Cardiac muscle cell (in vitro differentiated cells and primary cell): ENCODE measurements around the gene NCDN. TPM values are rescaled to one million over a fixed set of nuclear protein-coding genes. Genes with fewer than 3 reads are reported as not detected.

Experiments used
- DNase-seq, 2 donors: peaks; one replicate each; pipeline versions ENCODE4 v3.0.0 to v3.0.0-alpha.2; 2010 to 2017; ENCODE audit warnings: low read depth in 1 of 2, low spot score in 1 of 2
- H3K27ac ChIP-seq: fragments of 200-600 bp; sonication (generic); 2 replicates; pipeline ENCODE4 v1.5.1; 2016
- H3K27me3 ChIP-seq: fragments of 200-600 bp; sonication (generic); 2 replicates; pipeline ENCODE4 v1.6.0; 2016; ENCODE audit warnings: control low read depth
- H3K36me3 ChIP-seq: fragments of 200-600 bp; sonication (generic); 2 replicates; pipeline ENCODE4 v1.5.1; 2016; ENCODE audit warnings: control low read depth
- H3K4me1 ChIP-seq: fragments of 200-600 bp; sonication (generic); 2 replicates; pipeline ENCODE4 v1.8.1; 2017; ENCODE audit warnings: low read depth, mild to moderate bottlenecking, mixed run types
- H3K4me3 ChIP-seq: fragments of 200-600 bp; sonication (generic); 2 replicates; pipeline ENCODE4 v1.5.1; 2016; ENCODE audit warnings: mild to moderate bottlenecking
- H3K9me3 ChIP-seq: fragments of 200-600 bp; sonication (generic); 2 replicates; pipeline ENCODE4 v1.5.1; 2017; ENCODE audit warnings: low read depth, mild to moderate bottlenecking, control low read depth
- polyA plus RNA-seq: library from polyadenylated mRNA; unstranded; fragments of >200 nt; fragmentation: Nextera tagmentation; extraction: Ambion mirVana; gene quantifications from 2 replicates; pipeline ENCODE4 v1.2.1, GENCODE V29; 2016
- total RNA-seq: library from RNA; depleted of rRNA; stranded (reverse); fragments of >200 nt; gene quantifications from 2 replicates; pipeline ENCODE4 v1.2.3, GENCODE V29; 2016
- TF ChIP-seq, protein P1 (sequence below): IDR thresholded peaks from 2 replicates; pipeline ENCODE4 v1.5.1; 2012; ENCODE audit warnings: low read depth, mild to moderate bottlenecking, low read length

Gene NCDN
- total and polyA plus RNA-seq, 2 experiments from 2014 or later, result 43.9 to 46.2 TPM

DNA sequence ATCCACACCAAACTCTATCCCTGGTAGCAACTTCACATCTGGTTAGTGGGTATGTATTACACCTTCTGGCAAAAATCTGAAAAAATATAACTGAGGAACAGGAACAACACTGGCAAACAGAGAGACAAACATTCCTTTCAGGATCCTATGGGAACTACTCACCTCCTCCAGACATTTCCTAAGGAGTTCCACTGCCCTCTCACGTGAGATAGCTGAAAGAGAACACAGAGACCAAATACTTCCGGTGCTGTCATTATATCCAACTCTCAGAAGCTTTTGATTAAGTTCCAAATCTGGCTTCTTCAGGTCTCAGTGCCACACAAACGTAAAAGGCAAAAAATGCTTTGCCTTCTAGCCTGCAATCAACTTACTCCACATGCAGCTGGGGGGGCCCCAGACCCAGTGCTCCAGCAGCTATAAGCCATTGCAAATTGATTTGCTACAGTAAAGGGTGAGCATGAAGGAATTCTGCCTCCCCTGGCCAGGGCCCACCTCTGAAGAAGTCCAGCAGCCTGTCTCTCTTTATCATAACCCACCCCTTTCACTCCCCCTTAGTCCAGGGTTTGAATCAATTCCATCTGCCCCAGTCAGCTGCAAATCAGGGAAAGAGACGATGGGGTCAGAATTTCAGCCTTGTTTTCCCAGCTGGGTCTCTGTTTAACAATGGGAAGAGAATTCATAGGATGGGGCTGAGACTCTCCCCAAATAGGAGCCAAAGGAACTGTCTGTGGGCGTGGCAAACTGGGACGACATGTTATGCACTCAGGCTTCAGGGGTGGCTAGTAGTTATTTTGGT lies 47.7 kb downstream of the NCDN start:
- H3K9me3 ChIP-seq, result no peaks in the 10 kb centered on the region
- peaks cover 18% of the 10 kb centered on the region for H3K36me3 ChIP-seq
- no peak overlapping the region for H3K27ac ChIP-seq
- no peak overlapping the region for H3K4me3 ChIP-seq
- H3K27me3 ChIP-seq, result no peaks in the 10 kb centered on the region
- DNase-seq, result peak in 1 of 2 donors; percentile 47
- H3K4me1 ChIP-seq, result no peaks in the 10 kb centered on the region
- TF ChIP-seq, protein P1, sequence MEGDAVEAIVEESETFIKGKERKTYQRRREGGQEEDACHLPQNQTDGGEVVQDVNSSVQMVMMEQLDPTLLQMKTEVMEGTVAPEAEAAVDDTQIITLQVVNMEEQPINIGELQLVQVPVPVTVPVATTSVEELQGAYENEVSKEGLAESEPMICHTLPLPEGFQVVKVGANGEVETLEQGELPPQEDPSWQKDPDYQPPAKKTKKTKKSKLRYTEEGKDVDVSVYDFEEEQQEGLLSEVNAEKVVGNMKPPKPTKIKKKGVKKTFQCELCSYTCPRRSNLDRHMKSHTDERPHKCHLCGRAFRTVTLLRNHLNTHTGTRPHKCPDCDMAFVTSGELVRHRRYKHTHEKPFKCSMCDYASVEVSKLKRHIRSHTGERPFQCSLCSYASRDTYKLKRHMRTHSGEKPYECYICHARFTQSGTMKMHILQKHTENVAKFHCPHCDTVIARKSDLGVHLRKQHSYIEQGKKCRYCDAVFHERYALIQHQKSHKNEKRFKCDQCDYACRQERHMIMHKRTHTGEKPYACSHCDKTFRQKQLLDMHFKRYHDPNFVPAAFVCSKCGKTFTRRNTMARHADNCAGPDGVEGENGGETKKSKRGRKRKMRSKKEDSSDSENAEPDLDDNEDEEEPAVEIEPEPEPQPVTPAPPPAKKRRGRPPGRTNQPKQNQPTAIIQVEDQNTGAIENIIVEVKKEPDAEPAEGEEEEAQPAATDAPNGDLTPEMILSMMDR, result no peak

GRCh38 chr1:35605867-35606182 lies 48.2 kb downstream of the NCDN start:
- TF ChIP-seq, protein P1, result no peak
- no peaks in the 10 kb centered on the region for H3K27me3 ChIP-seq
- H3K36me3 ChIP-seq, result peaks cover 18% of the 10 kb centered on the region
- no peaks in the 10 kb centered on the region for H3K4me1 ChIP-seq
- DNase-seq, result peak in 1 of 2 donors; percentile 27
- H3K4me3 ChIP-seq, result no peak overlapping the region
- no peaks in the 10 kb centered on the region for H3K9me3 ChIP-seq
- no peak overlapping the region for H3K27ac ChIP-seq

DNA sequence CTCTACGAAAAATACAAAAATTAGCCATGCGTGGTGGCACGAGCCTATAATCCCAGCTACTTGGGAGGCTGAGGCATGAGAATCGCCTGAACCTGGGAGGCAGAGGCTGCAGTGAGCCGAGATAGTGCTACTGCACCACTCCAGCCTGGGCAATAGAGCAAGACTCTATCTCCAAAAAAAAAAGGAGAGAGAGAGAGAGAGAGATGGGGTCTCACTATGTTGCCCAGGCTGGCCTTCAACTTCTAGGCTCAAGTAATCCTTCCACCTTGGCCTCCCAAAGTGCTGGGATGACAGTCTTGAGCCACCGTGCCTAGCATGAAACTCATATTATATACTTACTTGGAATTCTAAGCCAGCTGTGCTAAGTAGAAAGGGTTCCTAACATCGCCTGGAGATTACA lies 54.1 kb downstream of the NCDN start:
- no peaks in the 10 kb centered on the region for H3K9me3 ChIP-seq
- H3K36me3 ChIP-seq, result peaks cover 21% of the 10 kb centered on the region
- H3K27ac ChIP-seq, result no peak overlapping the region
- H3K4me3 ChIP-seq, result no peak overlapping the region
- H3K27me3 ChIP-seq, result peaks cover 22% of the 10 kb centered on the region
- TF ChIP-seq, protein P1, result no peak
- DNase-seq, result no peak
- H3K4me1 ChIP-seq, result no peaks in the 10 kb centered on the region

DNA sequence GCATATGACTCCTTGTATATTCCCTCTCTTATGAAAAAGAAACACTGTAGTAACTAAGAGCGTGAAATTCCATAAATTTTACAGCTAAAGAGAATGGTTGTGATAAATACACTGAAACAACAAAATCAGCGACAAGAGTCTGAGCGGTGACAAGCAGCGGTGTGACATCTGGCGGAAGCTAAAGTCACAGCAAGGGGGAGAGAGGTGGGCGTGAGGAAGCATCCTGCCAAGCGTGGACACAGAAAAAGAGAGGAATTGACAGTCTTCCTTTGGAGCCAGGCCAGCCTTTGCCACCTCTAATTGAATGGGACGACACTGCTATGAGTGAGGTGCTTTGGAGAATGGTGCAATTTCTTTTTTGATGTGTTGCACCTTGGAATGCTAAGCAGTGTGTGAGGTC lies 57.8 kb downstream of the NCDN start:
- TF ChIP-seq, protein P1, result no peak
- H3K4me1 ChIP-seq, result peaks cover 7% of the 10 kb centered on the region

More for the DNA sequence above, 57.8 kb downstream of the NCDN start:
- no peak for DNase-seq
- H3K27me3 ChIP-seq, result peaks cover 22% of the 10 kb centered on the region
- H3K27ac ChIP-seq, result no peak overlapping the region
- no peak overlapping the region for H3K4me3 ChIP-seq
- H3K36me3 ChIP-seq, result peaks cover 7% of the 10 kb centered on the region
- no peaks in the 10 kb centered on the region for H3K9me3 ChIP-seq

Other genes with a start within 250 kb of the NCDN start
- 60.2 and 77.3 TPM in 2 replicates for gene KIAA0319L, start 396 bp upstream of the NCDN start, total RNA-seq
- gene KIAA0319L, start 396 bp upstream of the NCDN start, polyA plus RNA-seq, result 56.7 and 84.0 TPM in 2 replicates
- gene TFAP2E, start 15.5 kb downstream of the NCDN start, total RNA-seq, result 0.69 TPM in 1 of 2 replicates, not detected in the other
- gene TFAP2E, start 15.5 kb downstream of the NCDN start, polyA plus RNA-seq, result 0.50 TPM in 1 of 2 replicates, not detected in the other
- 22.5 and 29.1 TPM in 2 replicates for gene PSMB2, start 83.7 kb downstream of the NCDN start, total RNA-seq
- 72.8 and 83.1 TPM in 2 replicates for gene PSMB2, start 83.7 kb downstream of the NCDN start, polyA plus RNA-seq
- 1.3 and 1.8 TPM in 2 replicates for gene C1orf216, start 161.1 kb downstream of the NCDN start, total RNA-seq
- gene C1orf216, start 161.1 kb downstream of the NCDN start, polyA plus RNA-seq, result 1.0 and 1.7 TPM in 2 replicates
- 4.9 and 5.1 TPM in 2 replicates for gene CLSPN, start 212.2 kb downstream of the NCDN start, total RNA-seq
- 1.4 and 3.4 TPM in 2 replicates for gene CLSPN, start 212.2 kb downstream of the NCDN start, polyA plus RNA-seq